Muscle of leg (tissue), 11 donors: ENCODE data around the gene DDX54. TPM values are rescaled to one million over a fixed set of nuclear protein-coding genes. Genes with fewer than 3 reads are reported as not detected.
"Not testable (repeated sequence)": the region's sequence is repeated elsewhere in the genome, so short reads cannot be mapped to it uniquely, and the experiment has no call there.

Source experiments
- DNase-seq: peaks from one replicate; pipeline ENCODE4 v3.0.0; 2013
- H3K27ac ChIP-seq: one replicate; pipeline ENCODE4 v1.5.1; 2013; ENCODE audit warnings: mild to moderate bottlenecking, low read length, control low read depth
- H3K27me3 ChIP-seq: one replicate; pipeline ENCODE4 v1.6.1; 2013; ENCODE audit warnings: low read length; ENCODE audit not compliant: control insufficient read depth, insufficient read depth
- H3K36me3 ChIP-seq: one replicate; pipeline ENCODE4 v1.6.1; 2013; ENCODE audit warnings: low read length; ENCODE audit not compliant: control insufficient read depth, insufficient read depth
- H3K4me1 ChIP-seq: one replicate; pipeline ENCODE4 v1.6.1; 2013; ENCODE audit warnings: low read length; ENCODE audit not compliant: control insufficient read depth, insufficient read depth
- H3K4me3 ChIP-seq: one replicate; pipeline ENCODE4 v1.5.1; 2013; ENCODE audit warnings: low read length, control low read depth
- H3K9me3 ChIP-seq: replicated peaks from 2 replicates; pipeline ENCODE4 v1.6.1; 2013; ENCODE audit warnings: low read depth, low read length; ENCODE audit not compliant: control insufficient read depth
- WGBS: methylation state at CpG from one replicate; pipeline ENCODE4 v1.1.5; 2013; ENCODE audit warnings: missing lambda C conversion rate; ENCODE audit not compliant: insufficient coverage; 5-methylcytosine and 5-hydroxymethylcytosine counted together
- polyA plus RNA-seq, 8 donors: library from polyadenylated mRNA; unstranded; fragments of 120-200 nt; gene quantifications; one replicate each; pipeline versions ENCODE4 v1.2.1 to v1.2.3, GENCODE V29; 2013; ENCODE audit warnings: inconsistent platforms in 1 of 8, low replicate concordance in 1 of 8; ENCODE audit not compliant: insufficient read length in 8 of 8, insufficient read depth in 1 of 8
- total RNA-seq: library from RNA; stranded (reverse); fragments of 120-200 nt; gene quantifications from one replicate; pipeline ENCODE4 v1.2.4, GENCODE V29; 2013

DDX54 gene
- total and polyA plus RNA-seq, 9 donors = 20.7 to 80.8 (median 72.7) TPM

GRCh38 chr12:113142886-113143332 lies 42.4 kb downstream of the DDX54 start:
- DNase-seq = no peak
- Histone ChIP-seq H3K9me3 (no peaks in the 10 kb centered on the region), H3K4me3 (no peak overlapping the region), H3K4me1 (no peaks in the 10 kb centered on the region), H3K36me3 (no peaks in the 10 kb centered on the region), H3K27me3 (peaks cover 3% of the 10 kb centered on the region), H3K27ac (peak overlapping the region; percentile 24)
- 74% methylated on average over 4 of the region's 5 CpGs for WGBS

GRCh38 chr12:113142173-113142885 lies 42.9 kb downstream of the DDX54 start:
- no peak overlapping the region for H3K4me3 ChIP-seq
- 54% methylated on average over 13 of the region's 17 CpGs for WGBS
- peak; percentile 49 for DNase-seq
- no peak overlapping the region for H3K27ac ChIP-seq
- no peaks in the 10 kb centered on the region for H3K9me3 ChIP-seq
- H3K4me1 ChIP-seq = no peaks in the 10 kb centered on the region
- no peaks in the 10 kb centered on the region for H3K36me3 ChIP-seq
- H3K27me3 ChIP-seq = peaks cover 3% of the 10 kb centered on the region

DNA sequence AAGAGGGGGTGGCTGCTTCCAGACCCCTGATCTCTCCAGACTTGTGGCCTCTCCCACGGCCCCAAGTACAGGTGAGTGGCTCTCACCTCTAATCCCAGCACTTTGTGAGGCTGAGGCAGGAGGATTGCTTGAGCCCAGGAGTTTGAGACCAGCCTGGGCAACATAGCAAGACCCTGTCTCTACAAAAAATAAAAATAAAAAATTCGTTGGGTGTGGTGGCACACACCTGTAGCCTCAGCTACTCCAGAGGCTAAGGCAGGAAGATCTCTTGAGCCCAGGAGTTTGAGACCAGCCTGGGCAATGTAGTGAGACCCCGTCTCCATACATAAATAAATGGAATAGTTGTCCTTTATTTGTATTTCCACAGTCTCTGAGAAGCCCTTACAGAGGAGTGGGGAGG lies 43.6 kb downstream of the DDX54 start:
- not testable (repeated sequence) for H3K4me1 ChIP-seq, H3K27me3 ChIP-seq, H3K9me3 ChIP-seq, H3K27ac ChIP-seq, H3K4me3 ChIP-seq, H3K36me3 ChIP-seq, DNase-seq
- WGBS = no CpG with 5 or more reads among the region's 3 CpGs

DNA sequence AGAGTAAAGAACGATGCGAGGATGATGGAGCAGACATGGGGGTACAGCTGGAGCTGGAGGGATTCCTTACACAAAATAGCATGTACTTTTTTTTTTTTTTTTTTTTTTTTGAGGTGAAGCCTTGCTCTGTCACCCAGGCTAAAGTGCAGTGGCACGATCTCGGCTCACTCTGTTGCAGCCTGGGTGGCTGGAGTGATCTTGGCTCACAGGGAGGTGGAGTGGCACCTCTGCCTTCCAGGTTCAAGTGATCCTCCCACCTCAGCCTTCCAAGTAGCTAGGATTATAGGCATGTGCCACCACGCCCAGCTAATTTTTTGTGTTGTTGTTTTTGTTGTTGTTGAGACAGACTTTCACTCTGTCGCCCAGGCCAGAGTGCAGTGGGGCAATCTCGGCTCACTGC lies 44.6 kb downstream of the DDX54 start:
- WGBS = 73% methylated on average over 4 of the region's 7 CpGs
- H3K4me3 ChIP-seq = no peak overlapping the region
- no peaks in the 10 kb centered on the region for H3K4me1 ChIP-seq
- peaks cover 15% of the 10 kb centered on the region for H3K27me3 ChIP-seq
- DNase-seq = no peak
- no peak overlapping the region for H3K27ac ChIP-seq
- no peaks in the 10 kb centered on the region for H3K9me3 ChIP-seq
- no peaks in the 10 kb centered on the region for H3K36me3 ChIP-seq

- H3K4me1 ChIP-seq = peaks cover 4% of the 10 kb centered on the region
- no peak overlapping the region for H3K27ac ChIP-seq
- DNase-seq = no peak
- H3K4me3 ChIP-seq = no peak overlapping the region
- no peaks in the 10 kb centered on the region for H3K9me3 ChIP-seq
- H3K27me3 ChIP-seq = peaks cover 27% of the 10 kb centered on the region
- no peaks in the 10 kb centered on the region for H3K36me3 ChIP-seq
- WGBS = 50% methylated on average over 2 of the region's 3 CpGs
These were observed 46.5 kb downstream of the DDX54 start for GRCh38 chr12:113138826-113139225.

- WGBS = 81% methylated on average over 11 of the region's 12 CpGs
- Histone ChIP-seq H3K9me3 (no peaks in the 10 kb centered on the region), H3K27ac (no peak overlapping the region), H3K36me3 (no peaks in the 10 kb centered on the region), H3K27me3 (peaks cover 27% of the 10 kb centered on the region), H3K4me1 (peaks cover 4% of the 10 kb centered on the region), H3K4me3 (no peak overlapping the region)
- no peak for DNase-seq
These were observed 47.2 kb downstream of the DDX54 start for GRCh38 chr12:113137861-113138783.

DNA sequence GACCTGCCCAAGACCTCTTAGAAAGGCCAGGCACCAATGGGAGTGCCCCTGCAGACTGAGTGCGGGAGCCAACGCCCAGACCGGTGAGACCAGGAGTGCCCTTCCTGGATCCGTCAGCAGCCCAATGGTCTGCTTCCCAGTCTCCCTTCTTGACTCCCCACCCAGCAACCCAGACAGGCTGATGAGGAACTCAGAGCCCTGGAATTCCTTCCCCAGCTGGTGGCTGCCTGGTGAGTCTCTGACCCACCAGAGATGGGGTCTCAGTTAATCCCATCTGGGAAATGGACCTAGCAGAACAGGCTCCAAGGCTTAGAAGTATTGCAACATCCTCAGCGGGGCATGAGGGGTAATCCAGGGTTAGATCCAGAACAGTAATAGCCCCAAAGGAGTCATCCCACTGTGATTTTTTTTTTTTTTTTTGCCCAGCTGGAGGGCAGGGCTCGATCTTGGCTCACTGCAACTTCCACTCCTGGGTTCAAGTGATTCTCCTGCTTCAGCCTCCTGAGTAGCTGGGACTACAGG lies 48.2 kb downstream of the DDX54 start:
- H3K4me1 ChIP-seq = peaks cover 4% of the 10 kb centered on the region
- H3K9me3 ChIP-seq = no peaks in the 10 kb centered on the region
- no peak for DNase-seq
- peaks cover 27% of the 10 kb centered on the region for H3K27me3 ChIP-seq
- WGBS = 81% methylated on average over 4 of the region's 6 CpGs
- H3K27ac ChIP-seq = no peak overlapping the region
- no peaks in the 10 kb centered on the region for H3K36me3 ChIP-seq
- no peak overlapping the region for H3K4me3 ChIP-seq

GRCh38 chr12:113136128-113136989 lies 48.9 kb downstream of the DDX54 start:
- H3K27me3 ChIP-seq = peaks cover 27% of the 10 kb centered on the region
- no peak for DNase-seq
- no peaks in the 10 kb centered on the region for H3K36me3 ChIP-seq
- no peaks in the 10 kb centered on the region for H3K9me3 ChIP-seq
- H3K4me1 ChIP-seq = peaks cover 4% of the 10 kb centered on the region
- no peak overlapping the region for H3K27ac ChIP-seq
- 73% methylated on average over 3 of the region's 21 CpGs for WGBS
- H3K4me3 ChIP-seq = no peak overlapping the region

DNA sequence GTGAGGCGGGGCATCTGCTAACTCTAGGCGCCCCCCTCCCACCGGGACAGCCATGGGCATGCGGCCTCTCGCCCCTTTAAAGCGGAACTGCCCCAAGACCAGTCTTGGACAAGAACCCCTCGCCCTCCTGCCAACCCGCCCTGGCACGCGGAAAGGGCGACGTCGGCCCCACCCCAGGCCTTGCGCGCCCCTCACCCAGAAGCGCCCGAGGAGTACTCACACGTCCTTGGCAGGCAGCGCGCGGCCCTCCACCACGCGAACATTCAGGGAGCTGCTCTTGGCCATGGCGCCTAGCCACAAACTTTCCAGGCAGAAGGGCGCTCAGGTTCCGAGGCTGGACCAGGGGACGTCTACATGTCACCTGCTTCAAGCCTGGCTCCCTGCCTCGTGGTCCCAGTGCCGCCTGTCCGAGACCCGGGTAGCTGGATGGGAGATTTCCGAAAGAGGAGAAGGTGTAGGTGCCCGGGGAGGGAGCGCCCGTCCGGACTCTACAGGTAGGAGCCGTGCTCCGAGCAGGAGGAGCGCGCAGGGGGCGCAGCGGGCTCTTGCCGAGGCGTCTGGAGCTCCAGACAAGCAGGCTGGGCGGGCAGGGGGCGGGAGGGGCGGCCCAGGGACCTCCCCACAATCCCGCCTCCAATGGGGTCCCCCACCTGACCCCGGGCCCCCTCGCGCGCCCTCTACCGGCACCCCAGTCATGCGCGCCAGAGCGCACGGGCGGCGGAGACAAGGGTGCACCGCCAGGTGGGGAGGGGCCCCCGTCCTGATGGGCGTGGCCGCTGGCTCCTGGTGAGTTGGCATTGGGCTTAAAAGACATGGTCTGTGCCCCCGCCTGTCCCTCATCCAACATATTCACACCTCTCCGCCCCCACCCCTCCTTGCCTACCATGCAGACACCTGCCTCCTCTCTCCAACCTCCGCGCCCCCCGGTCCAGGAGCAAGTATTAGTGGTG lies 49.8 kb downstream of the DDX54 start, which contains the start of gene RASAL1:
TSS of gene RASAL1 (minus strand) at position 584 of the 950 bp plus-strand sequence. CDS start at position 285, 299 bp downstream.
- no peak for DNase-seq
- Histone ChIP-seq H3K9me3 (no peaks in the 10 kb centered on the region), H3K36me3 (no peaks in the 10 kb centered on the region), H3K27ac (no peak within 1 kb of the TSS), H3K4me3 (no peak within 1 kb of the TSS), H3K27me3 (peaks cover 28% of the 10 kb centered on the region), H3K4me1 (peaks cover 4% of the 10 kb centered on the region)
- WGBS = 3% methylated on average over 51 of the region's 68 CpGs
